ENCODE results near the gene IL4. TPM values are rescaled to one million over a fixed set of nuclear protein-coding genes. Genes with fewer than 3 reads are reported as not detected.

Gene IL4
- polyA plus RNA-seq, 1 donor (not counting 4 experiments of a cell fraction or from before 2014, with no cell fraction given): not detected

DNA sequence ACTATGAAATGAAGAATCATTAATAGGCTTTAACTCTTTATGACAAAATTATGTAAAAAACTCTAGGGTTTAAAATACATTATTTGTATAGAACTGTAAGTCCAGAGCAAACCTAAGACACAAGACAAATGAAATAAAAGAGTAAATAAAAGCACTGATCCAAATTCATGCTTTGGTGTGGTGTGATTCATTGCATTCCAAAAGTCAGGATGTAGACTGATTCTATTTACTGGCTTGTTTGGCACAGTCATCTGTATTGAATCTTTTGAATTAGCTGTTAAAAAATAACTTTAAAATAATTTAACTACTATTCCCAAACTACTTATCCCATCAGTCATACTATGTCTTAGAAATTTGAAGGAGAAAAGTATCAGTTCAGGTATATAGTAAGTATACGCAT lies 31.1 kb downstream of the IL4 start:
- dilution Hi-C loops (cut with MboI; ENCODE audit: extremely low pct_ligation_motif_present, low sequenced_read_pairs): no loop called here
- no peak for FAIRE-seq
- H3K4me2 ChIP-seq (ENCODE audit: control insufficient read depth, extremely low read depth, insufficient read depth, low read depth, low read length): no peak overlapping the region

DNA sequence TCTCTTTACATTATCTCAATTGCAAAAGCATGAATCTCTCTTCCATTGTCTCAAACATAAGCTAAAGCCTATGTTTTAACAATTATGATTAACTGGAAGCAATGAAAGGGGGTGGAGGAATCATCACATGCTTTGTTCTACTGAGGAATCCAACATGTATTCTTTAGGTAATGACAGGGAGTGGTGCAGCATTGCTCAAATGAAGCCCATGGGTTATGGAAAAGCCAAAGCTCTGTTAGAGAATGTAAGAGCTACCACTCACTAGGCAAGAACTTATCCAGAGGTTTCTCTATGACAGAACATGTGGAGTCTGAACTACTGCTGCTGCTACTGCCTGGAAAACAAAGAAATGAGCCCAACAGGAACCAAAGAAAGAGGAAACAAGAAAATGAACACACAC lies 34.9 kb downstream of the IL4 start:
- H4K20me1 ChIP-seq (ENCODE audit: control insufficient read depth, extremely low read depth, insufficient read depth, low read length): no peaks in the 10 kb centered on the region
- no peaks in the 10 kb centered on the region for H3K9me1 ChIP-seq (ENCODE audit: control insufficient read depth, extremely low read depth, insufficient read depth, low read length)
- H3K27ac ChIP-seq (ENCODE audit: control insufficient read depth, insufficient read depth, low read length): no peak overlapping the region
- H3K27me3 ChIP-seq (ENCODE audit: control insufficient read depth, extremely low read depth, insufficient read depth, low read length): no peaks in the 10 kb centered on the region
- no peak for DNase-seq (ENCODE audit: low read depth, low spot score)
- H3K4me2 ChIP-seq (ENCODE audit: control insufficient read depth, extremely low read depth, insufficient read depth, low read depth, low read length): no peak overlapping the region
- no peak for TF ChIP-seq EZH2 (IDR thresholded peaks at IDR 0.05; ENCODE audit: low read length)
- TF ChIP-seq, protein P1, sequence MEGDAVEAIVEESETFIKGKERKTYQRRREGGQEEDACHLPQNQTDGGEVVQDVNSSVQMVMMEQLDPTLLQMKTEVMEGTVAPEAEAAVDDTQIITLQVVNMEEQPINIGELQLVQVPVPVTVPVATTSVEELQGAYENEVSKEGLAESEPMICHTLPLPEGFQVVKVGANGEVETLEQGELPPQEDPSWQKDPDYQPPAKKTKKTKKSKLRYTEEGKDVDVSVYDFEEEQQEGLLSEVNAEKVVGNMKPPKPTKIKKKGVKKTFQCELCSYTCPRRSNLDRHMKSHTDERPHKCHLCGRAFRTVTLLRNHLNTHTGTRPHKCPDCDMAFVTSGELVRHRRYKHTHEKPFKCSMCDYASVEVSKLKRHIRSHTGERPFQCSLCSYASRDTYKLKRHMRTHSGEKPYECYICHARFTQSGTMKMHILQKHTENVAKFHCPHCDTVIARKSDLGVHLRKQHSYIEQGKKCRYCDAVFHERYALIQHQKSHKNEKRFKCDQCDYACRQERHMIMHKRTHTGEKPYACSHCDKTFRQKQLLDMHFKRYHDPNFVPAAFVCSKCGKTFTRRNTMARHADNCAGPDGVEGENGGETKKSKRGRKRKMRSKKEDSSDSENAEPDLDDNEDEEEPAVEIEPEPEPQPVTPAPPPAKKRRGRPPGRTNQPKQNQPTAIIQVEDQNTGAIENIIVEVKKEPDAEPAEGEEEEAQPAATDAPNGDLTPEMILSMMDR (optimal IDR thresholded peaks at IDR 0.05 in 1 of 3, IDR thresholded peaks at IDR 0.05 in 1 of 3, conservative IDR thresholded peaks at IDR 0.05 in 1 of 3; ENCODE audit: extremely low read depth in 1 of 3, insufficient read depth in 2 of 3, low read length in 3 of 3): no peak
- no peaks in the 10 kb centered on the region for H3K4me1 ChIP-seq (ENCODE audit: control insufficient read depth, extremely low read depth, insufficient read depth, low read length)
- no peak overlapping the region for H2AFZ ChIP-seq (ENCODE audit: control insufficient read depth, low read length)
- no peak overlapping the region for H3K4me3 ChIP-seq (ENCODE audit: control insufficient read depth in 2 of 3, extremely low read depth in 1 of 3, insufficient read depth in 2 of 3, low read depth in 1 of 3, low read length in 3 of 3)
- no peak overlapping the region for H3K9ac ChIP-seq (ENCODE audit: control insufficient read depth, extremely low read depth, insufficient read depth, low read length)
- H3K36me3 ChIP-seq (ENCODE audit: control insufficient read depth in 2 of 2, extremely low read depth in 1 of 2, insufficient read depth in 2 of 2, low read length in 2 of 2): no peaks in the 10 kb centered on the region
- no peaks in the 10 kb centered on the region for H3K9me3 ChIP-seq (ENCODE audit: control insufficient read depth, low read depth, low read length)
- no peak for FAIRE-seq
- H3K79me2 ChIP-seq (ENCODE audit: control insufficient read depth, insufficient read depth, low read length): no peaks in the 10 kb centered on the region
- dilution Hi-C loops (cut with MboI; ENCODE audit: extremely low pct_ligation_motif_present, low sequenced_read_pairs): no loop called here

More for the DNA sequence above, 31.1 kb downstream of the IL4 start:
- H3K4me3 ChIP-seq (ENCODE audit: control insufficient read depth in 2 of 3, extremely low read depth in 1 of 3, insufficient read depth in 2 of 3, low read depth in 1 of 3, low read length in 3 of 3): no peak overlapping the region
- H3K4me1 ChIP-seq (ENCODE audit: control insufficient read depth, extremely low read depth, insufficient read depth, low read length): no peaks in the 10 kb centered on the region
- H3K27ac ChIP-seq (ENCODE audit: control insufficient read depth, insufficient read depth, low read length): no peak overlapping the region
- H3K9me1 ChIP-seq (ENCODE audit: control insufficient read depth, extremely low read depth, insufficient read depth, low read length): no peaks in the 10 kb centered on the region
- no peak overlapping the region for H3K9ac ChIP-seq (ENCODE audit: control insufficient read depth, extremely low read depth, insufficient read depth, low read length)
- H3K9me3 ChIP-seq (ENCODE audit: control insufficient read depth, low read depth, low read length): no peaks in the 10 kb centered on the region
- H4K20me1 ChIP-seq (ENCODE audit: control insufficient read depth, extremely low read depth, insufficient read depth, low read length): no peaks in the 10 kb centered on the region
- no peak overlapping the region for H2AFZ ChIP-seq (ENCODE audit: control insufficient read depth, low read length)
- DNase-seq (ENCODE audit: low read depth, low spot score): no peak
- no peaks in the 10 kb centered on the region for H3K79me2 ChIP-seq (ENCODE audit: control insufficient read depth, insufficient read depth, low read length)
- no peaks in the 10 kb centered on the region for H3K27me3 ChIP-seq (ENCODE audit: control insufficient read depth, extremely low read depth, insufficient read depth, low read length)
- H3K36me3 ChIP-seq (ENCODE audit: control insufficient read depth in 2 of 2, extremely low read depth in 1 of 2, insufficient read depth in 2 of 2, low read length in 2 of 2): peaks cover 2 to 7% of the 10 kb centered on the region in 2 experiments
- TF ChIP-seq, protein P1 (optimal IDR thresholded peaks at IDR 0.05 in 1 of 3, IDR thresholded peaks at IDR 0.05 in 1 of 3, conservative IDR thresholded peaks at IDR 0.05 in 1 of 3; ENCODE audit: extremely low read depth in 1 of 3, insufficient read depth in 2 of 3, low read length in 3 of 3): no peak
- TF ChIP-seq EZH2 (IDR thresholded peaks at IDR 0.05; ENCODE audit: low read length): no peak

All from keratinocyte (primary cell).